CD4-positive, alpha-beta T cell treated with Interleukin-4 for 1 hour (primary cell): ENCODE data around the gene CHST3.
"Not testable (repeated sequence)": the region's sequence is repeated elsewhere in the genome, so short reads cannot be mapped to it uniquely, and the experiment has no call there.

Source experiments
- DNase-seq, 2 donors: peaks; one replicate each; pipeline ENCODE4 v3.0.0-alpha.2; 2020 to 2022

The CHST3 gene

DNA sequence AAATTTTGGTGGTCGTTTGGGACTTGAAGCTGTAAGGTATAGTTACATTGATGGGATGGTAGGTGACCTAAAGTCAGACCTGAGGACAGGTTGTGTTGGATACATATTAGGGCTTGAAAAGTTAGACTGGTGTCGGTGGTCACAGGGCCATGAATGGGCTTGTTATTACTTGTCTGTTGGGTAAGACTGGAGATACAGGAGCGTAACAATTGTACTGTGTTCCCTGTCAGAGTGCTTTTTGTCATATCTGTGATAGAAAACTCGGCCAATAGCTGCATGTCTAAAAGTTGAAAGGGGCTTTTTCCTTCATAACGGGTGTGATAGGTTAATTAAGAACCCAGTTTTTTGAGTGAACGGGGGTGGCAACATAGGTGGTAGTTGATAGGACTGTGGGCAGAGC is 13.5 kb upstream of the CHST3 start:
- no peak for DNase-seq

DNA sequence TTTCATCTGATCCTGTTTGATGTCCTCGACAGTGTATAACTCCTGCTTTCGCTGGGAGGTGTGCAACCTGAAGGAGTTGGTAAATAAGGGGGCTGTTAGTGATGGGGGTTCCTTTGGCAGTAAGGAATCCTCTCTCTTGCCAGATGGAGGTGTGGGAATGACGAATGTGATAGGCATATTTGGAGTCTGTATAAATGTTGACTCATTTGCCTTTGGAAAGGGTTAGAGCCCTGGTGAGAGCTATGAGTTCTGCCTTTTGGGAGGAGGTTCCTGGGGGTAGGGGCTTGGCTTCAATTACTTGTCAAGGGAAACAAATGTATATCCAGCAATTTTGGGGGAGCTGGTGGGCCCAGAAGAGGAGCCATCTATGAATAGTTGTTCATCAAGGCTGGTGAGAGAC is 11.4 kb upstream of the CHST3 start:
- no peak for DNase-seq

GRCh38 chr10:71957546-71958275 is 6.5 kb upstream of the CHST3 start:
- no peak for DNase-seq

DNA sequence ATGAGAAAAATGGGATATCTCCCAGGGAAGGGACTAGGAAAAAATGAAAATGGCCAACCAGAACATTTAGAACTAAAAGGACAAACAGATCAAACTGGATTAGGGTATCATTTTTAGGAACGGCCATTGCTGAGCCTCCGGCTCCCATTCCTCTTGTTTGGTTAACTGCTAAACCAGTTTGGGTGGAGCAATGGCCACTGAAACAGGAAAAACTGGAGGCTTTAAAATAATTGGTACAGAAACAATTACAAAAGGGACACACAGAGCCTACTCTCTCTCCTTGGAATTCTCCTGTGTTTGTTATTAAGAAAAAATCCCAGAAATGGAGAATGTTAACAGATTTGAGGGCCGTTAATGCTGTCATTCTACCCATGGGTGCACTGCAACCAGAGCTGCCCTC is 4.7 kb upstream of the CHST3 start:
- no peak for DNase-seq

- DNase-seq: no peak
Measured at GRCh38 chr10:71961831-71962230, 2.4 kb upstream of the CHST3 start.

GRCh38 chr10:71962901-71963300 is 1.3 kb upstream of the CHST3 start:
- no peak for DNase-seq

- DNase-seq: no peak
Measured at GRCh38 chr10:71963351-71964097, 671 bp upstream of the CHST3 start.

DNA sequence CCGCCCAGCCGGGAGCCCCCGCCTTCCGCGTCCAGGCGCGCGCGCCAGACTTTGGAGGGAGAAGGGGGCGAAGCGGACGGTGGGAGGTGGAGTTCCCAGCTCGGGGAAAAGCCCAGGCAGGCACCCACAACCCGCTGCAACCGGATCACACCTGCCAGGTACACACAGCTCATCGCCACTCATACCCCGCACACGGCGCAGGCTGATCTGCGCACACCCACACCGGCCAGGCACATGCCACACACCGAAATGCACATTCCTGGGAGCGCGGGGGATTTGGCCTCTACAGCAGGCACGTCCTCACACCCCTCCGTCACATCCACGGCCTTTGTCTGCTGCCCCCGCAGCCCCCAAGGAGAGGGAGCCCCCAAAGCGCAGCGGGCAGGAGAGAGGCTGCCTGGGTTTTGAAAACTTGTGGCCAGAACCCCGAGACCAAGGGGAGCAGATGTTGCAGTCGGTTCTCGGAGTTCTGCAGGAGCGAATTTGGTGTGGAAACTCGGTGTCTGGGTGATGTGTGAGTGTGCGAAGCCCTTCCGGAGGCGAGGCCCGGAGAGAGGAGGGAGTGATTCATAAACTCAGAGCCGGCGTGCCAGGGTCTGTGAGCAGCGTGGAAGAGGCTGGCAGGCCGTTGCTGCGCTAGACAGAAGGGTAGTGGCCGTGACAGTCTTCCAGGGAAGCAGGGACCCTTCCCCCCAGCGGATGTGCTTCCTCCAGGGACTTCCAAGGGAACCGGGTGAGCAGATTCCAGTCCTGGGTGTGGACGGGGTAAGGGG is 734 bp downstream of the CHST3 start:
- DNase-seq: no peak

- DNase-seq: no peak
Measured at GRCh38 chr10:71965623-71966022, 1.4 kb downstream of the CHST3 start.

DNA sequence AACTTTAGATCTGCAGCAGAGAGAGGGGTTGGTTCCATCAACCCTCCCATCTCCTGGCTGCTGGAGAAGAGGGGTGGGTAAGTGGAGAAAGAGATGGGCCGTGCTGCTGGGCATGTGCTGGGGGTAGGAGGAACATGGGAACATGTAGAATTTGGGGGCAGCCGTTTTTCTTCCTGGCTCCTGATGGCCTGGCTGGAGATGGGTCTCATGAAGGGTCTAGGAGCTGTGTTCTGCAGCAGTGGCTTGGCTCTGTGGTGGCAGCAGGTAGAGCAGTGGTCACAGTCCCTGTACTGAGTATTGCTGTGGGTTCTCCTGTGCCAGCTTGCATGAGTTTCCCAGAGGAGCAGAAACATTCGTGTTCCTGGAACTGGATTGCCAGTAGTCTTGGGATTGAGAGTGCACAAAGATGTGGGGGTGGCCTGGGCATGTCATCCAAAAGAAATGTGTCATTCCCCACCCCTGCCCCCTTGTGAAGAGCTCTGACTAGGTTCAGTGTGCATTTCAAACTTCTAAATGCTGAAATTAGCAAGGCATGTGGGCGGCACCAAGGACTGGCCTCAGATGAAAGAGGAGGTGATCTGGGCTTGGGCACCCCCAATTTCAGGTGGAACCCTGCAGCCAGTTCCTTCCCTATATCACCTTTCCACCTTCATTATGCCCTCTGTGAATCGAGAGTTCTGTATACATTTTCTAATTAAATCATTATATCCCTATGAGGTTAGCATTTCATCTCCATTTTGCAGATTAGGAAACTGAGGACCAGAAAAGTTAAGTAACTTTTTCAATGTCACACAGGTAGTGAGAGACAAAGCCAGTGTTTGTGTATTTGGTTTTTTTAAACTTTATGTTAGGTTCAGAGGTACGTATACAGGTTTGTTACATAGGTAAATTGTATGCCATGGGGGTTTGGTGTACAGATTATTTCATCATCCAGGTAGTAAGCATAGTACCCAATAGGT is 2.1 kb downstream of the CHST3 start:
- no peak for DNase-seq

DNA sequence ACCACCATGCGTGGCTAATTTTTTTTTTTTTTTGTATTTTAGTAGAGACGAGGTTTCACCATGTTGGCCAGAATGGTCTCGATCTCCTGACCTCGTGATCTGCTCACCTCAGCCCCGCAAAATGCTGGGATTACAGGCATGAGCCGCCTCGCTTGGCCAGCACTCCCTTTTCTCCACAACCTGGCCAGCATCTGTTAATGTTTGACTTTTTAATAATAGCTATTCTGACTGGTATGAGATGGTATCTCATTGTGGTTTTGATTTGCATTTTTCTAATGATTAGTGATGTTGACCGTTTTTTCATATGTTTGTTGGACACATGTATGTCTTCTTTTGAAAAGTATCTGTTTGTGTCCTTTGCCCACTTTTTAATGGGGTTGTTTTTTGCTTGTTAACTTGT is 3.8 kb downstream of the CHST3 start:
- DNase-seq: not testable (repeated sequence)

GRCh38 chr10:71968553-71969474 is 4.6 kb downstream of the CHST3 start:
- no peak for DNase-seq

DNA sequence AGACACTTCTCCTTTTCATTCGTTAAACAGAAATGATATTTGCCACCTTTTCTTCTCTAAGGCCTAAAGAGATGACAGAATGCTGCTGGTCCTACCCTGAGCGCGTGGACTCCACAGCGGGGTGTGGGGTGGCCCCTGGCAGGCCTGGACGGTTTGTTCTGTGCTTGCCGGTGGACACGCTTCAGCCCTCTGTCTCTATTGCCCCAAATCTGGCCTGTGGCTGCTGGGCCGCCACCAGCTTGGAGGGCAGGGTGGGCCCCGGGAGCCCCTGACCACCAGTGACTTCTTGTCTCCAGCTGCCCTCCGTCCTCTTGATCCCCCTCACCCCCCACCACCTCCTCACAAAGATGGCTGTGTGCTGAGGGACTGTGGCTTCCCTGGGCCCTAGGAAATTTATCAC is 5.7 kb downstream of the CHST3 start:
- DNase-seq: no peak

GRCh38 chr10:71970331-71970730 is 6.1 kb downstream of the CHST3 start:
- no peak for DNase-seq

DNA sequence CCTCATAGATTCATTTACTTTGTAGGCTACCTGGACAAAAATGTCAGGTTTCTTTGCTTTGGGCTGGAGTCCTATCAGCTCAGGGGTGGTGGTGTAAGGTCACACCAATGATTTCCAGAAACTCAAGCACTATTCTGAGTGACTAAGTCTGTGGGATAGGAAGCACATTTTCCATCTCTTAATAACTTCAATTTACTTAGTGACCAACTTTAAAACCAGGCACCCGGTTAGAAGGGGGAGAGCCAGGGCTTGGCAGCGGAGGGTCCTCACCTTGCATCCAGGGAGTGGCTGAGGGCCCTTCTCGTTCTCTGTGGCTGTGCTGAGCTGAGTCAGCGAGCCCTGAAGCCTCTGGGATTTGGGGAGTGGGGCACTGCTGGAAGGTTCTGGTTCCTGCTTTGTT is 6.7 kb downstream of the CHST3 start:
- DNase-seq: no peak

GRCh38 chr10:71971311-71971731 is 7.1 kb downstream of the CHST3 start:
- DNase-seq: no peak

GRCh38 chr10:71971769-71972555 is 7.8 kb downstream of the CHST3 start:
- no peak for DNase-seq

GRCh38 chr10:71972746-71973695 is 8.8 kb downstream of the CHST3 start:
- no peak for DNase-seq

DNA sequence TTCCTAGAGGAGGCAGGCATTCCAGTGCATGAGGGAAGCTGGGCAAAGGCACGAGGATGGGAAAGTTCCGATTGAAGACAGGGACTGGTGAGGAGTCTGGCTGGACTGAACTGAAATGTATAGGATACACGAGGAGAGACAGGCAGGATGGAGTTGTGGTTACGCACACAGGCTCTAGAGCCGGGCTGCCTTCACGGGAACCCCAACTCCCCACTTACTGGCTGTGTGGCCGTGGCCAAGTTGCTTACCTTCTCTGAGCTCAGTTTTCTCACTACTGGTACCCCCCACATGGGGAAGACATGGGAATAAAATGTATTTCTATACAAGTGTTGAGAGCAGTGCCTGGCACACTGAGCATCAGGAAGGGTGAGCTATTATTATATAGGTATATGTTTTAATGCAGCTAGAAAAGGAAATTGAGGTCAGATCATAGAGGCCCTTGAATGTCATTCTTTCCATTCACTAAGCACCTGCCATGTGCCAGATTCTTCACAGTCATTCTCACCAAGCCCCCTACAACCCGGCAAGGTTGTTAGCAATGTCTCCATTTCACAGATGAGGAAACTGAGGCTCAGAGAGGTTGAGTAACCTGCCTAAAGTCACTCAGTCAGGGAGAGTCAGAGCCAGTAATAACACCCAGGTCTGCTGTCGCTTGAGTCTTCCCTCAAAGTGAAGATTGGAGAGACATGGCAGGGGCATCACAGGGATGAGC is 9.7 kb downstream of the CHST3 start:
- DNase-seq: no peak
